K562 (cell line): ENCODE data around the gene UBE2V1. TPM values are rescaled to one million over a fixed set of nuclear protein-coding genes. Genes with fewer than 3 reads are reported as not detected.
A peak's percentile ranks its signal among the peaks of the same experiment; 100 is the strongest.

ENCODE experiments used
- CTCF ChIP-seq, 3 experiments: IDR thresholded peaks in 2 of 3; conservative IDR thresholded peaks in 1 of 3; 2 replicates each; pipeline ENCODE4 v1.5.1; 2011 to 2012; ENCODE audit warnings: low read length in 3 of 3, mild to moderate bottlenecking in 3 of 3, control low read depth in 2 of 3, improper control_type of control experiment in 1 of 3, inconsistent platforms in 1 of 3, low read depth in 1 of 3, mixed read lengths in 1 of 3, moderate library complexity in 1 of 3; ENCODE audit not compliant: insufficient read depth in 2 of 3
- CTCFL ChIP-seq: IDR thresholded peaks from 2 replicates; pipeline ENCODE4 v1.6.1; 2011; ENCODE audit warnings: borderline replicate concordance, low read depth, mild to moderate bottlenecking, moderate library complexity, low read length; ENCODE audit not compliant: insufficient read depth, poor library complexity, severe bottlenecking
- ESRRB ChIP-seq: fragments of 250-450 bp; sonication (Bioruptor Pico); IDR thresholded peaks from 2 replicates; pipeline ENCODE4 v1.5.0; 2020; ENCODE audit warnings: mild to moderate bottlenecking, moderate library complexity, borderline replicate concordance
- MCM2 ChIP-seq: fragments of 450-650 bp; IDR thresholded peaks from 2 replicates; pipeline ENCODE4 v1.6.1; 2017; ENCODE audit warnings: low read depth, mild to moderate bottlenecking
- NRF1 ChIP-seq, 2 experiments: fragments of 450-650 bp; IDR thresholded peaks in 1 of 2; conservative IDR thresholded peaks in 1 of 2; 2 replicates each; pipeline ENCODE4 v1.6.1; 2014; ENCODE audit warnings: mild to moderate bottlenecking in 2 of 2
- RBBP5 ChIP-seq: fragments of 200-600 bp; sonication (generic); IDR thresholded peaks from 2 replicates; pipeline ENCODE4 v1.6.1; 2012; ENCODE audit warnings: borderline replicate concordance, mild to moderate bottlenecking, low read length, control low read depth, inconsistent platforms; ENCODE audit not compliant: insufficient read depth, poor library complexity, severe bottlenecking
- SETDB1 ChIP-seq: IDR thresholded peaks from one replicate; pipeline ENCODE4 v1.6.1; 2012; ENCODE audit warnings: low read length, control low read depth, inconsistent platforms
- TAF9B ChIP-seq: fragments of 450-650 bp; IDR thresholded peaks from 2 replicates; pipeline ENCODE4 v1.6.1; 2018; ENCODE audit warnings: mild to moderate bottlenecking; ENCODE audit not compliant: partially characterized antibody
- TFAM ChIP-seq: fragments of 250-450 bp; sonication (Bioruptor Pico); conservative IDR thresholded peaks from 2 replicates; pipeline ENCODE4 v1.5.0; 2021; ENCODE audit warnings: mild to moderate bottlenecking, moderate library complexity
- ZBTB40 ChIP-seq, 2 experiments: fragments of 450-650 bp in 1 of 2; sonication (generic) in 1 of 2; formaldehyde crosslinking in 1 of 2; IDR thresholded peaks; 2 replicates each; pipeline versions ENCODE4 v1.7.1 to v1.9.0; 2016 to 2022; ENCODE audit warnings: inconsistent platforms in 1 of 2, mild to moderate bottlenecking in 1 of 2, missing genetic modification reagents in 1 of 2
- ZNF124 ChIP-seq: sonication (generic); formaldehyde crosslinking; IDR thresholded peaks from 2 replicates; pipeline ENCODE4 v1.8.1; 2022; ENCODE audit warnings: missing genetic modification reagents
- ZNF253 ChIP-seq: fragments of 250-450 bp; sonication (Bioruptor Pico); conservative IDR thresholded peaks from 2 replicates; pipeline ENCODE4 v1.6.1; 2021; ENCODE audit warnings: mild to moderate bottlenecking
- polyA plus RNA-seq, 8 experiments: library from polyadenylated mRNA; depleted of rRNA in 4 of 8; stranded (reverse) in 5 of 8; unstranded in 3 of 8; fragments of >200 nt; fragmentation: Nextera tagmentation in 2 of 8; fragmentation: Illumina TruSeq in 1 of 8; extraction: Ambion mirVana in 2 of 8; extraction: Trizol in 1 of 8; gene quantifications; 2 replicates each; pipeline versions ENCODE4 v1.2.1 to v1.2.3, GENCODE V29; 2011 to 2014; ENCODE audit warnings: inconsistent platforms in 1 of 8, missing spikeins in 1 of 8
- total RNA-seq, 7 experiments: library from RNA; depleted of rRNA in 6 of 7; stranded (reverse); fragments of >200 nt in 6 of 7; fragmentation: Illumina TruSeq in 2 of 7; extraction: Trizol in 2 of 7; gene quantifications; 2 replicates each; pipeline versions ENCODE4 v1.2.1 to v1.2.3, GENCODE V29; 2011 to 2021; ENCODE audit warnings: low replicate concordance in 1 of 7

The UBE2V1 gene
- total and polyA plus RNA-seq, 9 of the 15 experiments (the other 6 are each of a cell fraction or from before 2014, with no cell fraction given), result 93.0 to 357 (median 119) TPM

GRCh38 chr20:50112512-50113419, at the start of gene UBE2V1 (continued):
- TF ChIP-seq ZNF124 (CRISPR knock-in tag), result no peak
- TF ChIP-seq ZNF253 (CRISPR knock-in tag), result no peak
- TF ChIP-seq MCM2, result no peak
- TF ChIP-seq TFAM (CRISPR knock-in tag), result no peak
- TF ChIP-seq ZBTB40 (IDR thresholded peaks at IDR 0.05), result peak; percentile 50; the same call in 1 of the 2 replicates
- TF ChIP-seq ZBTB40 (CRISPR knock-in tag; IDR thresholded peaks at IDR 0.05), result no peak
- peak; percentile 87 for TF ChIP-seq CTCFL
- no peak for TF ChIP-seq SETDB1
- peak; percentile 89 for TF ChIP-seq RBBP5
- no peak for TF ChIP-seq ESRRB
- peak; percentile 43 to 49 (median 47); a peak in 4 of 6 replicates for TF ChIP-seq CTCF (IDR thresholded peaks at IDR 0.05 in 2 of 3, conservative IDR thresholded peaks at IDR 0.05 in 1 of 3; ENCODE audit: insufficient read depth in 2 of 3, low read depth in 1 of 3, low read length in 3 of 3)
- TF ChIP-seq NRF1 (conservative IDR thresholded peaks at IDR 0.05 in 1 of 2, IDR thresholded peaks at IDR 0.05 in 1 of 2), result peak; percentile 97
- peak; percentile 36 for TF ChIP-seq TAF9B
